Stomach smooth muscle (tissue), 2 donors: Measurements from ENCODE around the gene RIF1.
A peak's percentile ranks its signal among the peaks of the same experiment; 100 is the strongest.

Source experiments
- H3K27ac ChIP-seq: one replicate; pipeline ENCODE4 v1.7.0; 2013; ENCODE audit warnings: mild to moderate bottlenecking, low read length, inconsistent platforms
- H3K27me3 ChIP-seq, 2 donors: one replicate each; pipeline ENCODE4 v1.7.0; 2013; ENCODE audit warnings: low read length in 2 of 2; ENCODE audit not compliant: insufficient read depth in 2 of 2, control insufficient read depth in 1 of 2
- H3K36me3 ChIP-seq, 2 donors: one replicate each; pipeline ENCODE4 v1.7.0; 2013; ENCODE audit warnings: low read length in 2 of 2; ENCODE audit not compliant: control insufficient read depth in 2 of 2, insufficient read depth in 2 of 2
- H3K4me1 ChIP-seq: one replicate; pipeline ENCODE4 v1.7.0; 2013; ENCODE audit warnings: low read length; ENCODE audit not compliant: control insufficient read depth, insufficient read depth
- H3K4me3 ChIP-seq, 2 donors: one replicate each; pipeline ENCODE4 v1.7.0; 2013; ENCODE audit warnings: low read length in 2 of 2
- H3K9ac ChIP-seq, 2 donors: one replicate each; pipeline ENCODE4 v1.7.0; 2013; ENCODE audit warnings: low read length in 2 of 2, mild to moderate bottlenecking in 1 of 2
- H3K9me3 ChIP-seq, 2 donors: one replicate each; pipeline ENCODE4 v1.7.0; 2013; ENCODE audit warnings: low read length in 2 of 2; ENCODE audit not compliant: control insufficient read depth in 2 of 2
- donor health status: healthy.
- donor health status: Pancreatic carcinoma.

The RIF1 gene

GRCh38 chr2:151478011-151478410 is 68.3 kb downstream of the RIF1 start:
- no peaks in the 10 kb centered on the region for H3K4me1 ChIP-seq
- no peak overlapping the region for H3K4me3 ChIP-seq
- no peak overlapping the region for H3K9ac ChIP-seq
- no peak overlapping the region for H3K27ac ChIP-seq
- peaks cover 4 to 19% of the 10 kb centered on the region in 2 donors for H3K36me3 ChIP-seq
- H3K9me3 ChIP-seq: no peaks in the 10 kb centered on the region
- no peaks in the 10 kb centered on the region for H3K27me3 ChIP-seq

- H3K4me1 ChIP-seq: no peaks in the 10 kb centered on the region
- no peaks in the 10 kb centered on the region for H3K9me3 ChIP-seq
- no peak overlapping the region for H3K27ac ChIP-seq
- no peak overlapping the region for H3K4me3 ChIP-seq
- H3K27me3 ChIP-seq: no peaks in the 10 kb centered on the region
- peaks cover 3 to 7% of the 10 kb centered on the region in 2 donors for H3K36me3 ChIP-seq
- no peak overlapping the region for H3K9ac ChIP-seq
These were observed 72.0 kb downstream of the RIF1 start for GRCh38 chr2:151481744-151482143.

- Histone ChIP-seq H3K27ac (no peak overlapping the region), H3K36me3 (peaks cover 3 to 7% of the 10 kb centered on the region in 2 donors), H3K27me3 (no peaks in the 10 kb centered on the region), H3K4me3 (no peak overlapping the region), H3K4me1 (no peaks in the 10 kb centered on the region), H3K9me3 (no peaks in the 10 kb centered on the region), H3K9ac (no peak overlapping the region)
These were observed 72.5 kb downstream of the RIF1 start for GRCh38 chr2:151482171-151482725.

GRCh38 chr2:151483546-151483945 is 73.8 kb downstream of the RIF1 start:
- Histone ChIP-seq H3K4me1 (no peaks in the 10 kb centered on the region), H3K36me3 (peaks cover 3 to 7% of the 10 kb centered on the region in 2 donors), H3K27me3 (no peaks in the 10 kb centered on the region), H3K9ac (no peak overlapping the region), H3K27ac (no peak overlapping the region), H3K9me3 (no peaks in the 10 kb centered on the region), H3K4me3 (no peak overlapping the region)

- Histone ChIP-seq H3K4me3 (no peak overlapping the region), H3K27me3 (no peaks in the 10 kb centered on the region), H3K9me3 (no peaks in the 10 kb centered on the region), H3K36me3 (peaks cover 3 to 7% of the 10 kb centered on the region in 2 donors), H3K27ac (no peak overlapping the region), H3K4me1 (no peaks in the 10 kb centered on the region), H3K9ac (no peak overlapping the region)
These were observed 74.4 kb downstream of the RIF1 start for GRCh38 chr2:151484100-151484499.

- no peak overlapping the region for H3K9ac ChIP-seq
- no peaks in the 10 kb centered on the region for H3K9me3 ChIP-seq
- H3K36me3 ChIP-seq: peaks cover 3 to 7% of the 10 kb centered on the region in 2 donors
- H3K27ac ChIP-seq: no peak overlapping the region
- H3K4me3 ChIP-seq: no peak overlapping the region
- H3K4me1 ChIP-seq: no peaks in the 10 kb centered on the region
- H3K27me3 ChIP-seq: no peaks in the 10 kb centered on the region
These were observed 76.4 kb downstream of the RIF1 start for GRCh38 chr2:151486053-151486452.

GRCh38 chr2:151490276-151490675 is 80.6 kb downstream of the RIF1 start:
- H3K36me3 ChIP-seq: no peaks in the 10 kb centered on the region
- H3K4me1 ChIP-seq: no peaks in the 10 kb centered on the region
- H3K27ac ChIP-seq: no peak overlapping the region
- no peak overlapping the region for H3K9ac ChIP-seq
- H3K9me3 ChIP-seq: no peaks in the 10 kb centered on the region
- H3K4me3 ChIP-seq: no peak overlapping the region
- H3K27me3 ChIP-seq: no peaks in the 10 kb centered on the region

GRCh38 chr2:151491496-151491895 is 81.8 kb downstream of the RIF1 start:
- Histone ChIP-seq H3K36me3 (no peaks in the 10 kb centered on the region), H3K4me3 (peak overlapping the region in 1 of 2 donors; percentile 10), H3K27me3 (no peaks in the 10 kb centered on the region), H3K9ac (no peak overlapping the region), H3K9me3 (no peaks in the 10 kb centered on the region), H3K27ac (no peak overlapping the region), H3K4me1 (no peaks in the 10 kb centered on the region)

GRCh38 chr2:151498178-151498577 is 88.5 kb downstream of the RIF1 start:
- H3K27me3 ChIP-seq: no peaks in the 10 kb centered on the region

GRCh38 chr2:151506170-151506569 is 96.5 kb downstream of the RIF1 start:
- no peak overlapping the region for H3K4me3 ChIP-seq
- no peak overlapping the region for H3K9ac ChIP-seq
- no peaks in the 10 kb centered on the region for H3K36me3 ChIP-seq
- H3K27me3 ChIP-seq: no peaks in the 10 kb centered on the region
- H3K27ac ChIP-seq: no peak overlapping the region
- H3K4me1 ChIP-seq: no peaks in the 10 kb centered on the region
- H3K9me3 ChIP-seq: no peaks in the 10 kb centered on the region

More at GRCh38 chr2:151498178-151498577, 88.5 kb downstream of the RIF1 start:
- H3K9ac ChIP-seq: no peak overlapping the region
- H3K4me3 ChIP-seq: no peak overlapping the region
- no peak overlapping the region for H3K27ac ChIP-seq
- no peaks in the 10 kb centered on the region for H3K4me1 ChIP-seq
- H3K9me3 ChIP-seq: no peaks in the 10 kb centered on the region
- H3K36me3 ChIP-seq: no peaks in the 10 kb centered on the region

GRCh38 chr2:151508519-151508918 is 98.8 kb downstream of the RIF1 start:
- Histone ChIP-seq H3K4me1 (no peaks in the 10 kb centered on the region), H3K36me3 (no peaks in the 10 kb centered on the region), H3K9me3 (no peaks in the 10 kb centered on the region), H3K9ac (no peak overlapping the region), H3K27me3 (no peaks in the 10 kb centered on the region), H3K4me3 (no peak overlapping the region), H3K27ac (no peak overlapping the region)
